Placental epithelial cell (primary cell): ENCODE data around the gene ST3GAL4. TPM values are rescaled to one million over a fixed set of nuclear protein-coding genes. Genes with fewer than 3 reads are reported as not detected.

Experiments used
- small RNA-seq: library from RNA; depleted of rRNA; stranded (forward); fragments of <200 nt; gene quantifications from one replicate; pipeline ENCODE3, GENCODE V24; 2012
- total RNA-seq: library from RNA; depleted of rRNA; stranded (reverse); fragments of >200 nt; gene quantifications from 2 replicates; pipeline ENCODE4 v1.2.3, GENCODE V29; 2012

Gene ST3GAL4, protein sequence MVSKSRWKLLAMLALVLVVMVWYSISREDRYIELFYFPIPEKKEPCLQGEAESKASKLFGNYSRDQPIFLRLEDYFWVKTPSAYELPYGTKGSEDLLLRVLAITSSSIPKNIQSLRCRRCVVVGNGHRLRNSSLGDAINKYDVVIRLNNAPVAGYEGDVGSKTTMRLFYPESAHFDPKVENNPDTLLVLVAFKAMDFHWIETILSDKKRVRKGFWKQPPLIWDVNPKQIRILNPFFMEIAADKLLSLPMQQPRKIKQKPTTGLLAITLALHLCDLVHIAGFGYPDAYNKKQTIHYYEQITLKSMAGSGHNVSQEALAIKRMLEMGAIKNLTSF
- total RNA-seq, result 7.5 and 23.1 TPM in 2 replicates

DNA sequence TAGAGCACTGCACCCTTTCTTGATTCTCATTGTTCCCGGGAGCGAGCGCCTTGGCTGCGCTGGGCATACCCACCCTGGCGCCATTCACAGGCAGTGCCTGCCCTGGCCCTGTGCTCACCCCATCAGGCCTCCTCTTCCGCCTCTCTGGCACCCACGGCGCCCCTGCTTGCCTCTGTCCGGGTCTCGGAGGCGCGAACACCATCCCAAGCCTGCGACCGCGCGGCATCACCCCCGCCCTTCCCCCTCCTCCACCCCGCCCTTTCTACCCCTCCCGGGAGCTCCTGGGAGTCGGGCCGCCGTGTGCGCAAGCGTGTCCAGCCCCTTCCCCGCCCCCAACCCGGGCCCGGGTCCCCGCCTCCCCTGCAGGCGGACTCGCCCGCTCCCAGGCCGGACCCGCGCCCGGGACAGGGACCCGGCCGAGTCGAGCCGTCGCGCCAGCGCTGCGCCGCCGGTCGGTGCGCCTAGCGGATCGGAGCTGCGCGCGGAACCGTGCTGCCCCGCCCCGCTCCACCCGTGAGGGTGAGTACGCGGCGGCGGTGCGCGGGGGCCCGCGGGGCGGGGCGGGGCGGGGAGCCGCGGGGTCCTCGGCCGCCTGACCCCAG lies at the start of gene ST3GAL4:
TSS of gene ST3GAL4 (plus strand) at position 363 of the 602 bp plus-strand sequence. CDS start 50,470 bp downstream, outside the sequence.

Small RNAs within 50 kb of the gene (small RNA-seq; reads per million reads assigned to genes)
- gene AP001318.3, result not detected

Other genes starting within 250 kb of the ST3GAL4 start
- gene RPUSD4, start 144.0 kb upstream of the ST3GAL4 start, total RNA-seq, result 35.9 and 40.0 TPM in 2 replicates
- gene FAM118B, start 143.9 kb upstream of the ST3GAL4 start, total RNA-seq, result 8.6 and 17.9 TPM in 2 replicates
- gene SRPRA, start 86.8 kb upstream of the ST3GAL4 start, total RNA-seq, result 67.5 and 114 TPM in 2 replicates
- 9.0 and 11.1 TPM in 2 replicates for gene FOXRED1, start 86.5 kb upstream of the ST3GAL4 start, total RNA-seq
- 7.1 and 9.1 TPM in 2 replicates for gene TIRAP, start 72.6 kb upstream of the ST3GAL4 start, total RNA-seq
- gene DCPS, start 51.6 kb upstream of the ST3GAL4 start, total RNA-seq, result 5.1 and 12.3 TPM in 2 replicates